ENCODE measurements around the gene RFX2. TPM values are rescaled to one million over a fixed set of nuclear protein-coding genes. Genes with fewer than 3 reads are reported as not detected.

RFX2 gene
- total and polyA plus RNA-seq, 10 of the 15 experiments (the other 5 are each of a cell fraction or from before 2014, with no cell fraction given): 3.2 to 9.8 (median 4.7) TPM

- Histone ChIP-seq H3K9ac (ENCODE audit: control insufficient read depth, insufficient read depth, low read length) (no peak overlapping the region), H3K79me2 (ENCODE audit: control insufficient read depth, insufficient read depth, low read length) (no peaks in the 10 kb centered on the region), H3K4me3 (no peak overlapping the region), H3K9me3 (replicated peaks; ENCODE audit: control insufficient read depth, insufficient read depth, low read length) (no peaks in the 10 kb centered on the region), H4K20me1 (ENCODE audit: control insufficient read depth, insufficient read depth) (no peaks in the 10 kb centered on the region), H3K27ac (ENCODE audit: control insufficient read depth, insufficient read depth) (no peak overlapping the region), H3K36me3 (ENCODE audit: control insufficient read depth in 2 of 2, insufficient read depth in 2 of 2, low read length in 1 of 2) (no peaks in the 10 kb centered on the region), H3K27me3 (replicated peaks in 1 of 2; ENCODE audit: control insufficient read depth in 2 of 2, insufficient read depth in 2 of 2, low read length in 1 of 2) (no peaks in the 10 kb centered on the region), H3K4me1 (ENCODE audit: control insufficient read depth, insufficient read depth, low read length) (no peaks in the 10 kb centered on the region), H3K4me2 (ENCODE audit: control insufficient read depth, insufficient read depth) (no peak overlapping the region), H2AFZ (ENCODE audit: control insufficient read depth, low read depth, low read length) (no peak overlapping the region)
- no peak for TF ChIP-seq HSF1 (IDR thresholded peaks at IDR 0.05; ENCODE audit: low read depth, low read length)
- no peak for TF ChIP-seq ETV6 (conservative IDR thresholded peaks at IDR 0.05 in 1 of 2, IDR thresholded peaks at IDR 0.05 in 1 of 2; ENCODE audit: borderline replicate concordance in 1 of 2, low read depth in 1 of 2)
- TF ChIP-seq SREBF2 (IDR thresholded peaks at IDR 0.05; ENCODE audit: low read length): no peak
- TF ChIP-seq SUZ12 (IDR thresholded peaks at IDR 0.05; ENCODE audit: unreplicated experiment): no peak
- TF ChIP-seq SKIL (IDR thresholded peaks at IDR 0.05; ENCODE audit: low read depth, poor library complexity, severe bottlenecking): no peak
- SMC1A ChIA-PET (ENCODE audit: uncharacterized antibody, unreplicated experiment): no interaction called here
- RAD21 ChIA-PET (ENCODE audit: unreplicated experiment): no interaction called here
- FAIRE-seq (no peak), ATAC-seq (no peak), DNase-seq (ENCODE audit: low read depth, low spot score) (no peak)
- POLR2A ChIA-PET: no interaction called here
- in situ Hi-C loops (cut with MboI) (no loop called here), intact Hi-C loops (cut with micrococcal nuclease; ENCODE audit: unreplicated experiment) (no loop called here)
- no TSS peak for BruUV-seq (replicated peaks)
- CTCF ChIA-PET: interaction anchor here (0.6 to 2.0 kb wide), 4 partner anchors 13 to 18 kb away, joined by 3 to 6 read pairs (median 4); no protein-coding TSS in a partner anchor
- WGBS (ENCODE audit: insufficient coverage, insufficient replicate concordance, low lambda C conversion rate, missing lambda C conversion rate): 72% methylated on average over 18 of the region's 18 CpGs
Measured at GRCh38 chr19:6005321-6006069, 104.8 kb downstream of the RFX2 start.
